ENCODE data around the gene PCDHB5. TPM values are rescaled to one million over a fixed set of nuclear protein-coding genes. Genes with fewer than 3 reads are reported as not detected.

The PCDHB5 gene
- 1.1 to 1.6 TPM (median 1.4 TPM) in 5 replicates for total RNA-seq (2022; extraction: Qiagen RNA extraction)

DNA sequence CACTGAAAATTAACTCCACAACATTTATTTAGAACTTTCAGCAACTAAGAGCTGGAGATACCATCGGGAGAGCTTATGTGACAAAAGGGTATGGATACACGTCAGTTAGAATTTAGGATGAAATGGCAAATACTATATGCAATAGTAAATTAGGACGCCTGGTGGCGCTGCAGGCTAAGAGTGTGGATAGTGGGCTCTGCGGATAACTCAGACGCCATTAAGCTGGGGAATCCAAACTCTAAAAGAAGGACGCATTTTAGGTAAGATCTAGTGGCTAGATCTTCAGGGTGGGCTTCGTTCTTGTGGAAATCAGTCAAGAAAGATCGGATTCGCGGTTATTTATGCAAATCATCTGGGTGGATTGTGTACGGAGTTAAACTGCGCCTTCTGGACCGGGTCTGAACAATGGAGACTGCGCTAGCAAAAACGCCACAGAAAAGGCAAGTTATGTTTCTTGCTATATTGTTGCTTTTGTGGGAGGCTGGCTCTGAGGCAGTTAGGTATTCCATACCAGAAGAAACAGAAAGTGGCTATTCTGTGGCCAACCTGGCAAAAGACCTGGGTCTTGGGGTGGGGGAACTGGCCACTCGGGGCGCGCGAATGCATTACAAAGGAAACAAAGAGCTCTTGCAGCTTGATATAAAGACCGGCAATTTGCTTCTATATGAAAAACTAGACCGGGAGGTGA lies at the start of gene PCDHB5:
PCDHB5 (plus strand) TSS at position 177 of the 688 bp plus-strand sequence; CDS start at position 406, 229 bp downstream.

DNA sequence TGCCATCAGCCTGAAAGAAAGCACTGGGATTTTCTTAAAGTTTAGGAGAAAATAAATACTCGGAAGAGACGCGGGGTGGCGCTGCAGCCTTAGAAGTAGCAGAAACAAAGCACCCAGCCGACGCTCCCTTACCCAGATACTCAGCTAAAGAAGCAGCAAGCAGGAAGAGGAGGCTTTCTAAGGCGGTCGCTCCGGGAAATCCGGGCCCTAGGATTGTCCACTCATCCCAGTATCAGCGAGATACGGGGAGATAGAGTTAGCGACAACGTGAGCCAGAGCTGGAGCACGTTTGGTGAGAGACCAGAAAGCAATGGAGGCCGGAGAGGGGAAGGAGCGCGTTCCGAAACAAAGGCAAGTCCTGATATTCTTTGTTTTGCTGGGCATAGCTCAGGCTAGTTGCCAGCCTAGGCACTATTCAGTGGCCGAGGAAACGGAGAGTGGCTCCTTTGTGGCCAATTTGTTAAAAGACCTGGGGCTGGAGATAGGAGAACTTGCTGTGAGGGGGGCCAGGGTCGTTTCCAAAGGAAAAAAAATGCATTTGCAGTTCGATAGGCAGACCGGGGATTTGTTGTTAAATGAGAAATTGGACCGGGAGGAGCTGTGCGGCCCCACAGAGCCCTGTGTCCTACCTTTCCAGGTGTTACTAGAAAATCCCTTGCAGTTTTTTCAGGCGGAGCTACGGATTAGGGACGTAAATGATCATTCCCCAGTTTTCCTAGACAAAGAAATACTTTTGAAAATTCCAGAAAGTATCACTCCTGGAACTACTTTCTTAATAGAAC lies 40.3 kb upstream of the PCDHB5 start, which contains the start of gene PCDHB2:
PCDHB2 (plus strand) TSS at position 135 of the 782 bp plus-strand sequence; CDS start at position 311, 176 bp downstream.

DNA sequence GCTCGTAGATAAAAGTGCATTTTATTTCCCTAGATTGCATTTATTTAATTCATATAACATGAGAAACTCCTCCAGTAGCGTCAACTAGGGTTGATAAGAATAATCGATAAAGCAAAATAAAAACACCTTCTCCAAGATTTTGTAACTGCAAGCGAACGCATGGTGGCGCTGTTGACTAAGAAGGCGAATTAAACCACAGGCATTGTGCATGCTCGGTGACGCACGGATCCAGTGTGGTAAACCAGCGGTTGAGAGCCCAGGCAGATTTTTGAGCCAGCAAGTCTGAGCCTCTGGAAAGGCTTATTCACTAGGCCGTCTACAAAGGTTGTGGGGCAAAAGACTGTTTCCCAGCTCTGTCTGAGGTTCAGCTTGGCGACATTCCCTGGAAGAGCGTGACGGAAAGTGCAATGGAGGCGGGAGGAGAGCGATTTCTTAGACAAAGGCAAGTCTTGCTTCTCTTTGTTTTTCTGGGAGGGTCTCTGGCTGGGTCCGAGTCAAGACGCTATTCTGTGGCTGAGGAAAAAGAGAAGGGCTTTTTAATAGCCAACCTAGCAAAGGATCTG lies 34.7 kb upstream of the PCDHB5 start, which contains the start of gene PCDHB3:
PCDHB3 (plus strand) TSS at position 231 of the 563 bp plus-strand sequence; CDS start at position 408, 177 bp downstream.

DNA sequence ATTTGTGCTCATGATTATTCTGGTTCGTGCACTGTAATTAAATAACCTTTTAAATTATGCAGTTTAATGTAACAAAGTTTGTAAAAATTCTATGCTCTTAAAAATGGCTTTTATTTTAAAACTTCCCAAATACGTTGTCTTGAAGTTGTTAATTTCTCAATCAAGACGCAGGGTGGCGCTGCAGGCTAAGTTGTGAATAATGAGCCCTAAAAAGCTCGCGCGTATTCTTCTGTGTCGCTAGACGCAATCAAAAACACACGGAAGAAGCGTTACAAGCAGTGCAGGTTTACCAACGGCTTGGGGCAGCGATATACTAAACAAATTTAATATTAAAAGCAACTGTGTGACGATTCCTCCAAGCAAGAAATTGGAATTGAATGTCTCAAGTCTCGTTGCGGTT lies 13.4 kb upstream of the PCDHB5 start, which contains the start of gene PCDHB4:
PCDHB4 (plus strand) TSS at position 256 of the 400 bp plus-strand sequence. CDS start 181 bp downstream, outside the sequence.

GRCh38 chr5:141149812-141150211 lies 14.8 kb downstream of the PCDHB5 start, which contains the start of gene PCDHB6:
Gene PCDHB6, plus strand, starts transcription at chr5:141150057. Its CDS starts 201 bp downstream, at chr5:141150258.

GRCh38 chr5:141172381-141173204 lies 37.6 kb downstream of the PCDHB5 start, which contains the start of gene PCDHB7:
Gene PCDHB7, plus strand, starts transcription at chr5:141172644. Its CDS starts 192 bp downstream, at chr5:141172836.

DNA sequence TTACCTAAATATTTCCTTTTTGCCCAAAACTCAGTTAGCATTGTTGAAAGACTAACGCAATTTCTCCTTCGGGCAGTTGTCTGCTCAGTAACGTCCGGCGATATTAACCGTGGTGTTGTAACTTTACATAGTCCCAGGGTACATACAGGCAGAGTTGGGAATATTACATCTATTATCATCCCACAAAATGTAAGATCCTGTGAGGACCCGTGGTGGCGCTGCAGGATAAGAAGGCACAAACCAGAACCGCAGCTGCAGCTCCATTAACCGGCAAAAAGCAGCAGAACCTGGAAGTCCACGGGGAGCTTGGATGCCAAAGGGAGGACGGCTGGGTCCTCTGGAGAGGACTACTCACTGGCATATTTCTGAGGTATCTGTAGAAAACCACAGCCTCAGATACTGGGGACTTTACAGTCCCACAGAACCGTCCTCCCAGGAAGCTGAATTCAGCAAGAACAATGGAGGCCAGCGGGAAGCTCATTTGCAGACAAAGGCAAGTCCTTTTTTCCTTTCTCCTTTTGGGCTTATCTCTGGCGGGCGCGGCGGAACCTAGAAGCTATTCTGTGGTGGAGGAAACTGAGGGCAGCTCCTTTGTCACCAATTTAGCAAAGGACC lies 42.7 kb downstream of the PCDHB5 start, which contains the start of gene PCDHB8:
PCDHB8 (plus strand) TSS at position 214 of the 615 bp plus-strand sequence; CDS start at position 459, 245 bp downstream.

GRCh38 chr5:141182248-141182647 lies 47.2 kb downstream of the PCDHB5 start, which contains the start of gene PCDHB16:
Gene PCDHB16, plus strand, starts transcription at chr5:141182387. Its CDS starts 173 bp downstream, at chr5:141182560.

GRCh38 chr5:141186897-141187512 lies 52.0 kb downstream of the PCDHB5 start, which contains the start of gene PCDHB9:
Gene PCDHB9, plus strand, starts transcription at chr5:141187161. Its CDS starts 158 bp downstream, at chr5:141187319.

Other genes starting within 250 kb of the PCDHB5 start
- gene PCDHAC1, start 208.9 kb upstream of the PCDHB5 start, total RNA-seq (2022; extraction: Qiagen RNA extraction): 1.5 to 2.7 TPM (median 2.2 TPM) in 5 replicates
- gene PCDHAC2, start 168.7 kb upstream of the PCDHB5 start, total RNA-seq (2022; extraction: Qiagen RNA extraction): 3.2 to 4.6 TPM (median 4.2 TPM) in 5 replicates
- gene PCDHB1, start 83.8 kb upstream of the PCDHB5 start, total RNA-seq (2022; extraction: Qiagen RNA extraction): not detected in 5 replicates
- 3.1 to 3.9 TPM (median 3.5 TPM) in 5 replicates for gene PCDHB2, start 40.6 kb upstream of the PCDHB5 start, total RNA-seq (2022; extraction: Qiagen RNA extraction)
- 0.04 to 0.30 TPM (median 0.15 TPM) in 4 of 5 replicates, not detected in the other for gene PCDHB3, start 34.7 kb upstream of the PCDHB5 start, total RNA-seq (2022; extraction: Qiagen RNA extraction)
- 0.02 to 0.12 TPM (median 0.02 TPM) in 3 of 5 replicates, not detected in the others for gene PCDHB4, start 13.4 kb upstream of the PCDHB5 start, total RNA-seq (2022; extraction: Qiagen RNA extraction)
- 0.74 to 1.2 TPM (median 0.88 TPM) in 5 replicates for gene PCDHB6, start 14.9 kb downstream of the PCDHB5 start, total RNA-seq (2022; extraction: Qiagen RNA extraction)
- 0.02 TPM in 1 of 5 replicates, not detected in the others for gene PCDHB7, start 37.4 kb downstream of the PCDHB5 start, total RNA-seq (2022; extraction: Qiagen RNA extraction)
- gene PCDHB8, start 42.6 kb downstream of the PCDHB5 start, total RNA-seq (2022; extraction: Qiagen RNA extraction): 0.15 to 0.41 TPM (median 0.29 TPM) in 5 replicates
- 0.05 to 0.15 TPM (median 0.09 TPM) in 5 replicates for gene PCDHB16, start 47.2 kb downstream of the PCDHB5 start, total RNA-seq (2022; extraction: Qiagen RNA extraction)
- 0.02 to 0.07 TPM in 2 of 5 replicates, not detected in the others for gene PCDHB9, start 52.0 kb downstream of the PCDHB5 start, total RNA-seq (2022; extraction: Qiagen RNA extraction)
- gene PCDHB10, start 57.1 kb downstream of the PCDHB5 start, total RNA-seq (2022; extraction: Qiagen RNA extraction): 0.06 to 0.08 TPM (median 0.07 TPM) in 3 of 5 replicates, not detected in the others
- 0.07 to 0.08 TPM (median 0.07 TPM) in 4 of 5 replicates, not detected in the other for gene PCDHB11, start 64.4 kb downstream of the PCDHB5 start, total RNA-seq (2022; extraction: Qiagen RNA extraction)
- 0.03 to 0.05 TPM in 2 of 5 replicates, not detected in the others for gene PCDHB12, start 73.5 kb downstream of the PCDHB5 start, total RNA-seq (2022; extraction: Qiagen RNA extraction)
- gene PCDHB13, start 78.7 kb downstream of the PCDHB5 start, total RNA-seq (2022; extraction: Qiagen RNA extraction): 0.04 to 0.09 TPM (median 0.07 TPM) in 5 replicates
- gene PCDHB14, start 88.1 kb downstream of the PCDHB5 start, total RNA-seq (2022; extraction: Qiagen RNA extraction): 0.01 to 0.09 TPM (median 0.06 TPM) in 5 replicates
- 0.05 to 0.16 TPM (median 0.05 TPM) in 5 replicates for gene PCDHB15, start 110.2 kb downstream of the PCDHB5 start, total RNA-seq (2022; extraction: Qiagen RNA extraction)
- gene SLC25A2, start 168.8 kb downstream of the PCDHB5 start, total RNA-seq (2022; extraction: Qiagen RNA extraction): not detected in 5 replicates
- gene TAF7, start 185.6 kb downstream of the PCDHB5 start, total RNA-seq (2022; extraction: Qiagen RNA extraction): 61.8 to 74.9 TPM (median 70.3 TPM) in 5 replicates
- gene PCDHGA1, start 195.3 kb downstream of the PCDHB5 start, total RNA-seq (2022; extraction: Qiagen RNA extraction): 0.22 to 0.32 TPM (median 0.26 TPM) in 5 replicates
- gene PCDHGA2, start 203.6 kb downstream of the PCDHB5 start, total RNA-seq (2022; extraction: Qiagen RNA extraction): 0.46 to 0.83 TPM (median 0.69 TPM) in 5 replicates
- gene PCDHGA3, start 208.6 kb downstream of the PCDHB5 start, total RNA-seq (2022; extraction: Qiagen RNA extraction): 0.02 to 0.05 TPM (median 0.03 TPM) in 4 of 5 replicates, not detected in the other
- gene PCDHGB1, start 214.9 kb downstream of the PCDHB5 start, total RNA-seq (2022; extraction: Qiagen RNA extraction): 1.5 to 2.2 TPM (median 1.8 TPM) in 5 replicates
- 0.08 to 0.21 TPM (median 0.14 TPM) in 5 replicates for gene PCDHGA4, start 219.8 kb downstream of the PCDHB5 start, total RNA-seq (2022; extraction: Qiagen RNA extraction)
- gene PCDHGB2, start 224.8 kb downstream of the PCDHB5 start, total RNA-seq (2022; extraction: Qiagen RNA extraction): 0.05 to 0.16 TPM (median 0.11 TPM) in 5 replicates
- gene PCDHGA5, start 229.0 kb downstream of the PCDHB5 start, total RNA-seq (2022; extraction: Qiagen RNA extraction): 0.09 to 0.21 TPM (median 0.15 TPM) in 5 replicates
- 0.09 to 0.43 TPM (median 0.21 TPM) in 5 replicates for gene PCDHGB3, start 235.0 kb downstream of the PCDHB5 start, total RNA-seq (2022; extraction: Qiagen RNA extraction)
- 0.12 to 0.32 TPM (median 0.29 TPM) in 5 replicates for gene PCDHGA6, start 238.7 kb downstream of the PCDHB5 start, total RNA-seq (2022; extraction: Qiagen RNA extraction)
- 0.73 to 1.1 TPM (median 0.95 TPM) in 5 replicates for gene PCDHGA7, start 247.5 kb downstream of the PCDHB5 start, total RNA-seq (2022; extraction: Qiagen RNA extraction)

All from A549 treated with dexamethasone at 1 μM for 4 hours (cell line).